HepG2 (cell line): ENCODE measurements around the gene FKBP10. TPM values are rescaled to one million over a fixed set of nuclear protein-coding genes. Genes with fewer than 3 reads are reported as not detected.

Experiments used
- CAMTA2 ChIP-seq: sonication (generic); formaldehyde crosslinking; IDR thresholded peaks from 2 replicates; pipeline ENCODE4 v1.4.0; 2020; ENCODE audit warnings: mild to moderate bottlenecking, missing genetic modification reagents, borderline replicate concordance
- FOXK1 ChIP-seq: sonication (generic); formaldehyde crosslinking; IDR thresholded peaks from 2 replicates; pipeline ENCODE4 v1.4.0; 2020; ENCODE audit warnings: low read depth, missing genetic modification reagents, borderline replicate concordance
- GABPB1 ChIP-seq: IDR thresholded peaks from 2 replicates; pipeline ENCODE4 v1.6.1; 2016; ENCODE audit warnings: mild to moderate bottlenecking, missing genetic modification reagents, moderate library complexity, missing compliant biosample characterization
- KMT2A ChIP-seq: sonication (generic); formaldehyde crosslinking; IDR thresholded peaks from 2 replicates; pipeline ENCODE4 v1.4.0; 2020; ENCODE audit warnings: missing genetic modification reagents
- MYC ChIP-seq: sonication (generic); formaldehyde crosslinking; IDR thresholded peaks from 2 replicates; pipeline ENCODE4 v1.9.0; 2021; ENCODE audit warnings: missing genetic modification reagents, borderline replicate concordance
- NAIF1 ChIP-seq: sonication (generic); formaldehyde crosslinking; IDR thresholded peaks from 2 replicates; pipeline ENCODE4 v1.5.0; 2020; ENCODE audit warnings: mild to moderate bottlenecking, missing genetic modification reagents, borderline replicate concordance
- NR2F1 ChIP-seq, 2 experiments: fragments of 450-650 bp in 1 of 2; formaldehyde crosslinking in 1 of 2; IDR thresholded peaks; 2 replicates each; pipeline versions ENCODE4 v1.5.0 to v1.6.1; 2016 to 2020; ENCODE audit warnings: mild to moderate bottlenecking in 1 of 2, missing compliant biosample characterization in 1 of 2, missing genetic modification reagents in 1 of 2, moderate library complexity in 1 of 2
- NR2F6 ChIP-seq, 2 experiments: IDR thresholded peaks; 2 replicates each; pipeline ENCODE4 v1.6.1; 2016; ENCODE audit warnings: antibody characterized with exemption in 1 of 2, mild to moderate bottlenecking in 1 of 2
- POLR2A ChIP-seq, 2 experiments: IDR thresholded peaks; 2 replicates each; pipeline ENCODE4 v1.6.1; 2011; ENCODE audit warnings: low read depth in 2 of 2, low read length in 2 of 2, mild to moderate bottlenecking in 1 of 2, moderate library complexity in 1 of 2; ENCODE audit not compliant: insufficient read depth in 1 of 2
- SIN3A ChIP-seq: IDR thresholded peaks from 2 replicates; pipeline ENCODE4 v1.6.1; 2011; ENCODE audit warnings: low read depth, mild to moderate bottlenecking, control low read depth, low read length, borderline replicate concordance
- SOX6 ChIP-seq, 2 experiments: fragments of 450-650 bp in 1 of 2; sonication (generic) in 1 of 2; formaldehyde crosslinking in 1 of 2; IDR thresholded peaks; 2 replicates each; pipeline versions ENCODE4 v1.4.0 to v1.6.1; 2017 to 2020; ENCODE audit warnings: antibody characterized with exemption in 1 of 2, mild to moderate bottlenecking in 1 of 2, missing genetic modification reagents in 1 of 2
- SPEN ChIP-seq: sonication (generic); formaldehyde crosslinking; IDR thresholded peaks from 2 replicates; pipeline ENCODE4 v1.5.1; 2020; ENCODE audit warnings: low read depth, mild to moderate bottlenecking, missing genetic modification reagents
- WIZ ChIP-seq: sonication (generic); formaldehyde crosslinking; IDR thresholded peaks from 2 replicates; pipeline ENCODE4 v1.5.1; 2020; ENCODE audit warnings: mild to moderate bottlenecking, missing genetic modification reagents
- ZBTB43 ChIP-seq: sonication (generic); formaldehyde crosslinking; conservative IDR thresholded peaks from 2 replicates; pipeline ENCODE4 v1.4.0; 2020; ENCODE audit warnings: missing genetic modification reagents
- ZNF256 ChIP-seq: sonication (generic); formaldehyde crosslinking; conservative IDR thresholded peaks from 2 replicates; pipeline ENCODE4 v1.4.0; 2020; ENCODE audit warnings: missing genetic modification reagents
- ZNF816 ChIP-seq: sonication (generic); formaldehyde crosslinking; IDR thresholded peaks from 2 replicates; pipeline ENCODE4 v1.8.0; 2022; ENCODE audit warnings: missing genetic modification reagents, mild to moderate bottlenecking, borderline replicate concordance
- ZZZ3 ChIP-seq: sonication (generic); formaldehyde crosslinking; IDR thresholded peaks from 2 replicates; pipeline ENCODE4 v1.4.0; 2020; ENCODE audit warnings: missing genetic modification reagents, mild to moderate bottlenecking, borderline replicate concordance
- polyA plus RNA-seq, 8 experiments: library from polyadenylated mRNA; depleted of rRNA in 3 of 8; stranded (reverse) in 7 of 8; unstranded in 1 of 8; fragments of >200 nt; fragmentation: Illumina TruSeq in 4 of 8; extraction: Trizol in 4 of 8; gene quantifications; 2 replicates each; pipeline versions ENCODE4 v1.2.1 to v1.2.3, GENCODE V29; 2011 to 2016; ENCODE audit warnings: low read depth in 4 of 8, missing spikeins in 1 of 8, mixed read lengths in 1 of 8; ENCODE audit not compliant: insufficient read depth in 1 of 8
- total RNA-seq, 5 experiments: library from RNA; depleted of rRNA; stranded (reverse); fragments of >200 nt; fragmentation: Illumina TruSeq; extraction: Trizol; gene quantifications; 2 replicates each; pipeline ENCODE4 v1.2.3, GENCODE V29; 2016; ENCODE audit warnings: low read depth in 1 of 5
- TF ChIP-seq, protein P1 (sequence below): IDR thresholded peaks from 2 replicates; pipeline ENCODE4 v1.6.1; 2016; ENCODE audit warnings: low read depth, control low read depth
- TF ChIP-seq, protein P2 (sequence below): IDR thresholded peaks from 2 replicates; pipeline ENCODE4 v1.6.1; 2018; ENCODE audit warnings: missing genetic modification reagents, mild to moderate bottlenecking, missing compliant biosample characterization
- TF ChIP-seq, protein P3 (sequence below): sonication (generic); formaldehyde crosslinking; IDR thresholded peaks from 2 replicates; pipeline ENCODE4 v1.8.1; 2022; ENCODE audit warnings: low read depth, mild to moderate bottlenecking, missing genetic modification reagents

FKBP10 gene
- total and polyA plus RNA-seq, 2 of the 13 experiments (the other 11 are each of a cell fraction or from before 2014, with no cell fraction given), result 149 to 573 TPM

DNA sequence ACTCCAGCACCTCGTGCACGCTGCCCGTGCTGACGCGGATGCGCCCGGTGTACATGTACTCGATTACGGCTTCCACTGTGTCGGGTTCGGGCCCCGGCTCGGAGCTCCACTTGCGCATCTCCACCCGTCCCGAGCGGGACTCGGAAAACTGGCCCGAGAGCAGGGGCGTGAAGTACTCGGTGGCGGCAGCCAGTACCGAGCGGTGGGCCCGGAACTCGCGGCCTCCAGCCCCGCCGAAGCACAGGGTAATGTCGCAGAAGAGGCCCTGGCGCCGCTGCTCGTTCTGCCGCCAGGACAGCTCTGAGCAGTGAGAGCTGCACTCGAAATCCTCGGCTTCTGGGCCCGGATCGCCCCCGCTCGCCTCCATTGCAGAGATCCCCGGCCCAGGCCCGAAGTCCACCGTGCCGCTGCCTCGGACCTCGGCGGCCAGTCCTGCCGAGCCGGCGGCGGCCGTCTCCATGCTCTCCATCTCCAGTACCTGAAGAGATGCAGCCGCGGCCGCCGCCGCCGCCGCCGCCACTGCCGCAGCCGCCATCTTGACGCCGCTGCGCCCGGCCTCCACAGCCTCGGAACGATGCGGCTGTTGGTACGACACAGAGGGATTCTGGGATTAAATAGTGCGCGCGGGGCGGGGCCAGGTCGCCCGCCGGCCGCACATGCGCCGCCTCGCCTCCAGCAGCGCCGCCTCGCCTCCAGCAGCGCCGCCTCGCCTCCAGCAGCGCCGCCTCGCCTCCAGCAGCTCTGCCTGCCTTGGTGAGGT lies 52.2 kb downstream of the FKBP10 start, which contains the start of gene KLHL11 (continued):
- TF ChIP-seq, protein P1, sequence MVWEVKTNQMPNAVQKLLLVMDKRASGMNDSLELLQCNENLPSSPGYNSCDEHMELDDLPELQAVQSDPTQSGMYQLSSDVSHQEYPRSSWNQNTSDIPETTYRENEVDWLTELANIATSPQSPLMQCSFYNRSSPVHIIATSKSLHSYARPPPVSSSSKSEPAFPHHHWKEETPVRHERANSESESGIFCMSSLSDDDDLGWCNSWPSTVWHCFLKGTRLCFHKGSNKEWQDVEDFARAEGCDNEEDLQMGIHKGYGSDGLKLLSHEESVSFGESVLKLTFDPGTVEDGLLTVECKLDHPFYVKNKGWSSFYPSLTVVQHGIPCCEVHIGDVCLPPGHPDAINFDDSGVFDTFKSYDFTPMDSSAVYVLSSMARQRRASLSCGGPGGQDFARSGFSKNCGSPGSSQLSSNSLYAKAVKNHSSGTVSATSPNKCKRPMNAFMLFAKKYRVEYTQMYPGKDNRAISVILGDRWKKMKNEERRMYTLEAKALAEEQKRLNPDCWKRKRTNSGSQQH (CRISPR knock-in tag), result peak; percentile 90
- peak; percentile 87; the same call in 1 of the 2 replicates for TF ChIP-seq SIN3A
- peak; percentile 82 to 93 for TF ChIP-seq POLR2A (IDR thresholded peaks at IDR 0.05; ENCODE audit: insufficient read depth in 1 of 2, low read depth in 2 of 2, low read length in 2 of 2)
- TF ChIP-seq MYC (CRISPR knock-in tag), result peak; percentile 71
- TF ChIP-seq, protein P2, sequence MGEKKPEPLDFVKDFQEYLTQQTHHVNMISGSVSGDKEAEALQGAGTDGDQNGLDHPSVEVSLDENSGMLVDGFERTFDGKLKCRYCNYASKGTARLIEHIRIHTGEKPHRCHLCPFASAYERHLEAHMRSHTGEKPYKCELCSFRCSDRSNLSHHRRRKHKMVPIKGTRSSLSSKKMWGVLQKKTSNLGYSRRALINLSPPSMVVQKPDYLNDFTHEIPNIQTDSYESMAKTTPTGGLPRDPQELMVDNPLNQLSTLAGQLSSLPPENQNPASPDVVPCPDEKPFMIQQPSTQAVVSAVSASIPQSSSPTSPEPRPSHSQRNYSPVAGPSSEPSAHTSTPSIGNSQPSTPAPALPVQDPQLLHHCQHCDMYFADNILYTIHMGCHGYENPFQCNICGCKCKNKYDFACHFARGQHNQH, result peak; percentile 83
- TF ChIP-seq, protein P3, sequence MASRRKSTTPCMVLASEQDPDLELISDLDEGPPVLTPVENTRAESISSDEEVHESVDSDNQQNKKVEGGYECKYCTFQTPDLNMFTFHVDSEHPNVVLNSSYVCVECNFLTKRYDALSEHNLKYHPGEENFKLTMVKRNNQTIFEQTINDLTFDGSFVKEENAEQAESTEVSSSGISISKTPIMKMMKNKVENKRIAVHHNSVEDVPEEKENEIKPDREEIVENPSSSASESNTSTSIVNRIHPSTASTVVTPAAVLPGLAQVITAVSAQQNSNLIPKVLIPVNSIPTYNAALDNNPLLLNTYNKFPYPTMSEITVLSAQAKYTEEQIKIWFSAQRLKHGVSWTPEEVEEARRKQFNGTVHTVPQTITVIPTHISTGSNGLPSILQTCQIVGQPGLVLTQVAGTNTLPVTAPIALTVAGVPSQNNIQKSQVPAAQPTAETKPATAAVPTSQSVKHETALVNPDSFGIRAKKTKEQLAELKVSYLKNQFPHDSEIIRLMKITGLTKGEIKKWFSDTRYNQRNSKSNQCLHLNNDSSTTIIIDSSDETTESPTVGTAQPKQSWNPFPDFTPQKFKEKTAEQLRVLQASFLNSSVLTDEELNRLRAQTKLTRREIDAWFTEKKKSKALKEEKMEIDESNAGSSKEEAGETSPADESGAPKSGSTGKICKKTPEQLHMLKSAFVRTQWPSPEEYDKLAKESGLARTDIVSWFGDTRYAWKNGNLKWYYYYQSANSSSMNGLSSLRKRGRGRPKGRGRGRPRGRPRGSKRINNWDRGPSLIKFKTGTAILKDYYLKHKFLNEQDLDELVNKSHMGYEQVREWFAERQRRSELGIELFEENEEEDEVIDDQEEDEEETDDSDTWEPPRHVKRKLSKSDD (CRISPR knock-in tag), result peak; percentile 96
- TF ChIP-seq NR2F1 (CRISPR knock-in tag; IDR thresholded peaks at IDR 0.05), result no peak
- peak; percentile 79 for TF ChIP-seq ZBTB43
- TF ChIP-seq SOX6 (IDR thresholded peaks at IDR 0.05), result no peak
- TF ChIP-seq SOX6 (CRISPR knock-in tag; IDR thresholded peaks at IDR 0.05), result peak; percentile 53
- no peak for TF ChIP-seq NR2F6 (IDR thresholded peaks at IDR 0.05)
- no peak for TF ChIP-seq NR2F6 (CRISPR knock-in tag; IDR thresholded peaks at IDR 0.05)
- TF ChIP-seq CAMTA2 (CRISPR knock-in tag), result 0 out of 2 replicates have a peak, but pooled peaks have one; percentile 59
- peak; percentile 66; the same call in 1 of the 2 replicates for TF ChIP-seq FOXK1
- TF ChIP-seq GABPB1 (CRISPR knock-in tag), result peak; percentile 79
- TF ChIP-seq ZNF816 (CRISPR knock-in tag), result peak; percentile 80
- TF ChIP-seq KMT2A, result peak; percentile 94
- peak; percentile 61 for TF ChIP-seq SPEN (CRISPR knock-in tag)
- TF ChIP-seq ZZZ3 (CRISPR knock-in tag), result peak; percentile 53
- 0 out of 2 replicates have a peak, but pooled peaks have one; percentile 36 for TF ChIP-seq WIZ (CRISPR knock-in tag)
- TF ChIP-seq NAIF1 (CRISPR knock-in tag), result peak; percentile 70; the same call in 1 of the 2 replicates
- peak; percentile 80; the same call in 1 of the 2 replicates for TF ChIP-seq ZNF256 (CRISPR knock-in tag)
